CD14-positive monocyte (primary cell): Measurements from ENCODE around the gene ABCB9. TPM values are rescaled to one million over a fixed set of nuclear protein-coding genes. Genes with fewer than 3 reads are reported as not detected.

Experiments used
- DNase-seq, 3 donors: peaks; one replicate each; pipeline ENCODE4 v3.0.0-alpha.2; 2011 to 2022
- H2AFZ ChIP-seq: 2 replicates; pipeline ENCODE4 v1.6.0; 2012; ENCODE audit warnings: mild to moderate bottlenecking, low read depth, low read length, inconsistent platforms; ENCODE audit not compliant: insufficient read depth, poor library complexity, severe bottlenecking
- H3K27ac ChIP-seq, 2 donors: 1 replicate in 1 of 2; 2 replicates in 1 of 2; pipeline ENCODE4 v1.5.1; 2012 to 2013; ENCODE audit warnings: low read length in 2 of 2, control low read depth in 1 of 2, inconsistent platforms in 1 of 2, low read depth in 1 of 2, mild to moderate bottlenecking in 1 of 2
- H3K27me3 ChIP-seq, 2 donors: one replicate each; pipeline versions ENCODE4 v1.6.0 to v1.6.1; 2011 to 2013; ENCODE audit warnings: low read length in 2 of 2; ENCODE audit not compliant: control insufficient read depth in 2 of 2, insufficient read depth in 2 of 2
- H3K36me3 ChIP-seq, 2 donors: replicated peaks in 1 of 2; 1 replicate in 1 of 2; 2 replicates in 1 of 2; pipeline versions ENCODE4 v1.5.1 to v1.6.1; 2012 to 2013; ENCODE audit warnings: low read length in 2 of 2, control low read depth in 1 of 2, inconsistent platforms in 1 of 2, mild to moderate bottlenecking in 1 of 2; ENCODE audit not compliant: insufficient read depth in 2 of 2, control insufficient read depth in 1 of 2
- H3K4me1 ChIP-seq, 2 donors: 1 replicate in 1 of 2; 2 replicates in 1 of 2; pipeline versions ENCODE4 v1.5.1 to v1.6.1; 2012 to 2013; ENCODE audit warnings: low read length in 2 of 2, control low read depth in 1 of 2, inconsistent platforms in 1 of 2, mild to moderate bottlenecking in 1 of 2, moderate library complexity in 1 of 2; ENCODE audit not compliant: insufficient read depth in 2 of 2, control insufficient read depth in 1 of 2
- H3K4me2 ChIP-seq: replicated peaks from 2 replicates; pipeline ENCODE3; 2012; ENCODE audit warnings: low read length, moderate library complexity, mild to moderate bottlenecking; ENCODE audit not compliant: poor library complexity, severe bottlenecking; ENCODE audit errors: extremely low read depth
- H3K4me3 ChIP-seq, 3 experiments: fragments of 200-600 bp in 1 of 3; sonication (generic) in 1 of 3; replicated peaks in 1 of 3; 1 replicate in 2 of 3; 2 replicates in 1 of 3; pipeline ENCODE4 v1.5.1; 2011 to 2013; ENCODE audit warnings: low read length in 3 of 3, mild to moderate bottlenecking in 3 of 3, control low read depth in 2 of 3, low read depth in 2 of 3, inconsistent platforms in 1 of 3, moderate library complexity in 1 of 3
- H3K79me2 ChIP-seq: 2 replicates; pipeline ENCODE4 v1.6.0; 2012; ENCODE audit warnings: mild to moderate bottlenecking, control low read depth, inconsistent platforms, low read length, moderate library complexity; ENCODE audit not compliant: insufficient read depth
- H3K9ac ChIP-seq: 2 replicates; pipeline ENCODE4 v1.6.0; 2017; ENCODE audit warnings: low read length, mild to moderate bottlenecking; ENCODE audit not compliant: insufficient read depth, poor library complexity, severe bottlenecking
- H3K9me3 ChIP-seq, 2 donors: replicated peaks in 1 of 2; 1 replicate in 1 of 2; 2 replicates in 1 of 2; pipeline versions ENCODE4 v1.5.1 to v1.6.1; 2012 to 2013; ENCODE audit warnings: low read length in 2 of 2, control low read depth in 1 of 2; ENCODE audit not compliant: control insufficient read depth in 1 of 2, insufficient read depth in 1 of 2
- H4K20me1 ChIP-seq: 2 replicates; pipeline ENCODE4 v1.6.0; 2012; ENCODE audit warnings: mild to moderate bottlenecking, low read length, control low read depth, moderate library complexity; ENCODE audit not compliant: insufficient read depth
- H3K27ac Mint-ChIP-seq, 7 donors: one replicate each; pipeline ENCODE4 v1.8.0; 2020; ENCODE audit warnings: mild to moderate bottlenecking in 7 of 7, mixed read lengths in 7 of 7, moderate library complexity in 6 of 7, inconsistent platforms in 2 of 7
- H3K27me3 Mint-ChIP-seq, 3 donors: one replicate each; pipeline ENCODE4 v1.8.0; 2021 to 2022; ENCODE audit warnings: low read depth in 3 of 3, mild to moderate bottlenecking in 3 of 3, mixed read lengths in 3 of 3, moderate library complexity in 3 of 3, inconsistent platforms in 1 of 3
- H3K36me3 Mint-ChIP-seq, 2 donors: one replicate each; pipeline ENCODE4 v1.8.0; 2020; ENCODE audit warnings: mixed read lengths in 2 of 2, inconsistent platforms in 1 of 2, mild to moderate bottlenecking in 1 of 2
- H3K4me1 Mint-ChIP-seq: one replicate; pipeline ENCODE4 v1.8.0; 2020; ENCODE audit warnings: mild to moderate bottlenecking, mixed read lengths
- H3K4me3 Mint-ChIP-seq, 2 donors: one replicate each; pipeline ENCODE4 v1.8.0; 2020; ENCODE audit warnings: mild to moderate bottlenecking in 2 of 2, mixed read lengths in 2 of 2, moderate library complexity in 1 of 2
- H3K9me3 Mint-ChIP-seq, 7 donors: one replicate each; pipeline ENCODE4 v1.8.0; 2020 to 2022; ENCODE audit warnings: mixed read lengths in 7 of 7, mild to moderate bottlenecking in 6 of 7, moderate library complexity in 6 of 7, inconsistent platforms in 2 of 7
- WGBS: methylation state at CpG from one replicate; pipeline ENCODE4 v1.1.5; 2013; ENCODE audit warnings: missing lambda C conversion rate; ENCODE audit not compliant: insufficient coverage; 5-methylcytosine and 5-hydroxymethylcytosine counted together
- intact Hi-C, 2 donors: fragments of 100-400 bp; cut with micrococcal nuclease; formaldehyde crosslinking; loops; one replicate each; pipeline versions ENCODE4 v1.15.0 to v1.15.1; 2023
- polyA plus RNA-seq, 3 donors: library from polyadenylated mRNA; depleted of rRNA in 1 of 3; unstranded in 2 of 3; stranded (reverse) in 1 of 3; fragments of 300-500 nt in 2 of 3; fragments of >200 nt in 1 of 3; fragmentation: Illumina TruSeq in 2 of 3; gene quantifications; 1 replicate in 2 of 3; 2 replicates in 1 of 3; pipeline ENCODE4 v1.2.3, GENCODE V29; 2012 to 2021
- TF ChIP-seq, protein P1 (sequence below): fragments of 200-600 bp; IDR thresholded peaks from one replicate; pipeline ENCODE4 v1.8.0; 2022; ENCODE audit warnings: antibody characterized with exemption, mild to moderate bottlenecking

ABCB9 gene
- polyA plus RNA-seq, 3 donors = 0.14 to 1.2 (median 0.22) TPM

DNA sequence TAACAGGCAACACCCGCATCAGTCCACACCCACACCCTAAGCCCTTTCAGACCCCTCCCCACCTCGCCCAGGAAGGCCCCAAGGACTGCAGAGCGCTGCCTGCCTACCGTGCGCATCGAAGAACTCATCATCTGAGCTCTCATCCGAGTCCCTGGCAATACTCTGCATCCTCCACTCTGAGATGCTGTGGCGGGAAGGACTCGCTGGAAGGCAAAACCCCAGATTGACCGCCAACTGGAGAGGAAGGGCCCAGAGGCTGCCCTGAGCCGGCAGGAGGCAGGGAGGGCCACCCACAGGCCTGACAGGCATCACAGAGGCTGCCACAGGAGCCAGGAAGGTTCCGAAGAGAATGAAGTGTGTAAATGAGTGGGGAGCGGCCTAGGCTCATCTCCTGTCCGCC is 38.0 kb upstream of the ABCB9 start:
- Histone ChIP-seq H3K79me2 (no peaks in the 10 kb centered on the region), H3K27ac (no peak overlapping the region), H3K4me3 (no peak overlapping the region), H3K4me2 (no peak overlapping the region), H3K4me1 (no peaks in the 10 kb centered on the region), H3K36me3 (no peaks in the 10 kb centered on the region), H4K20me1 (no peaks in the 10 kb centered on the region), H2AFZ (no peak overlapping the region), H3K9me3 (no peaks in the 10 kb centered on the region), H3K27me3 (no peaks in the 10 kb centered on the region), H3K9ac (no peak overlapping the region)
- Mint-ChIP-seq H3K36me3 (no peaks in the 10 kb centered on the region), H3K27me3 (peaks cover 0 to 8% (median 0%) of the 10 kb centered on the region in 3 donors), H3K4me1 (no peaks in the 10 kb centered on the region), H3K4me3 (no peak overlapping the region), H3K27ac (no peak overlapping the region), H3K9me3 (no peaks in the 10 kb centered on the region)
- DNase-seq = no peak
- intact Hi-C loops = no loop called here
- TF ChIP-seq, protein P1, sequence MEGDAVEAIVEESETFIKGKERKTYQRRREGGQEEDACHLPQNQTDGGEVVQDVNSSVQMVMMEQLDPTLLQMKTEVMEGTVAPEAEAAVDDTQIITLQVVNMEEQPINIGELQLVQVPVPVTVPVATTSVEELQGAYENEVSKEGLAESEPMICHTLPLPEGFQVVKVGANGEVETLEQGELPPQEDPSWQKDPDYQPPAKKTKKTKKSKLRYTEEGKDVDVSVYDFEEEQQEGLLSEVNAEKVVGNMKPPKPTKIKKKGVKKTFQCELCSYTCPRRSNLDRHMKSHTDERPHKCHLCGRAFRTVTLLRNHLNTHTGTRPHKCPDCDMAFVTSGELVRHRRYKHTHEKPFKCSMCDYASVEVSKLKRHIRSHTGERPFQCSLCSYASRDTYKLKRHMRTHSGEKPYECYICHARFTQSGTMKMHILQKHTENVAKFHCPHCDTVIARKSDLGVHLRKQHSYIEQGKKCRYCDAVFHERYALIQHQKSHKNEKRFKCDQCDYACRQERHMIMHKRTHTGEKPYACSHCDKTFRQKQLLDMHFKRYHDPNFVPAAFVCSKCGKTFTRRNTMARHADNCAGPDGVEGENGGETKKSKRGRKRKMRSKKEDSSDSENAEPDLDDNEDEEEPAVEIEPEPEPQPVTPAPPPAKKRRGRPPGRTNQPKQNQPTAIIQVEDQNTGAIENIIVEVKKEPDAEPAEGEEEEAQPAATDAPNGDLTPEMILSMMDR = no peak
- 90% methylated on average over 10 of the region's 14 CpGs for WGBS

DNA sequence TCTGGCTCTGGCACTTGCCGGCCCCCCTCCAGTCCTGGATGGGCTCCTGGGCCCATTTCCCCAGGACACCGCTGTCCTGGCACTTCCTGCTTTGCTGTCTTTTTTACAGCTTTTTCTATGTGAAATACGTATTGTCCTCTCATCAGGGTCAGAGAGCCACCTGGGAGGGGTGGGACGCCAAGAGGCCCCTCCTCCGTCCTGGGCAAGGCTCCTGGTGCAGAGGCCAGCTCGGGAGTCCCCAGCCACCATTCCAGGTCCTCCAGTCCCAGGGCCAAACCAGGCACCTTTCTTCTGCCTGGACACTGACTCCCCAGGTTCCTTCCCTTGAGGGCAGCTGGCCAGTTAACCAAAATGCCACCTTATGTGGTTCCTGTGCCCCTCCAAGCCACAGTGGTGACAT is 37.0 kb upstream of the ABCB9 start:
- no peaks in the 10 kb centered on the region for H3K9me3 ChIP-seq
- H3K36me3 ChIP-seq = no peaks in the 10 kb centered on the region
- no peaks in the 10 kb centered on the region for H3K36me3 Mint-ChIP-seq
- H3K9me3 Mint-ChIP-seq = no peaks in the 10 kb centered on the region
- no peaks in the 10 kb centered on the region for H4K20me1 ChIP-seq
- intact Hi-C loops = no loop called here
- DNase-seq = no peak
- H3K4me1 ChIP-seq = no peaks in the 10 kb centered on the region
- H3K4me2 ChIP-seq = no peak overlapping the region
- no peaks in the 10 kb centered on the region for H3K79me2 ChIP-seq
- no peaks in the 10 kb centered on the region for H3K4me1 Mint-ChIP-seq
- TF ChIP-seq, protein P1 = no peak
- no peak overlapping the region for H2AFZ ChIP-seq
- 78% methylated on average over 4 of the region's 6 CpGs for WGBS
- no peak overlapping the region for H3K4me3 Mint-ChIP-seq
- H3K27ac Mint-ChIP-seq = peak overlapping the region in 1 of 7 donors; percentile 15
- peaks cover 0 to 8% (median 2%) of the 10 kb centered on the region in 3 donors for H3K27me3 Mint-ChIP-seq
- no peak overlapping the region for H3K9ac ChIP-seq
- no peaks in the 10 kb centered on the region for H3K27me3 ChIP-seq
- no peak overlapping the region for H3K4me3 ChIP-seq
- H3K27ac ChIP-seq = no peak overlapping the region
